CD4-positive, CD25-positive, alpha-beta regulatory T cell (primary cell): ENCODE results near the gene PPP3CB. TPM values are rescaled to one million over a fixed set of nuclear protein-coding genes. Genes with fewer than 3 reads are reported as not detected.

Source experiments
- ATAC-seq, 2 donors: fragments of 150-1000 bp; cut with Tn5 transposase; one replicate each; pipeline ENCODE4 v1.10.0; 2021; ENCODE audit warnings: low read depth in 2 of 2, moderate number of reproducible peaks in 2 of 2, moderate library complexity in 1 of 2
- DNase-seq, 3 donors: peaks; one replicate each; pipeline versions ENCODE4 v3.0.0 to v3.0.0-alpha.2; 2012 to 2022; ENCODE audit warnings: mixed read lengths in 1 of 3
- H3K27ac ChIP-seq: one replicate; pipeline ENCODE4 v1.7.0; 2013; ENCODE audit warnings: mild to moderate bottlenecking, low read length; ENCODE audit not compliant: insufficient read depth, poor library complexity, severe bottlenecking
- H3K27me3 ChIP-seq: one replicate; pipeline ENCODE4 v1.7.0; 2013; ENCODE audit warnings: low read length; ENCODE audit not compliant: control insufficient read depth, insufficient read depth
- H3K36me3 ChIP-seq: one replicate; pipeline ENCODE4 v1.7.0; 2013; ENCODE audit warnings: mild to moderate bottlenecking, low read length, moderate library complexity; ENCODE audit not compliant: control insufficient read depth, insufficient read depth
- H3K4me1 ChIP-seq: 2 replicates; pipeline ENCODE4 v1.7.0; 2013; ENCODE audit warnings: mild to moderate bottlenecking, low read length; ENCODE audit not compliant: insufficient read depth, control insufficient read depth, poor library complexity, severe bottlenecking
- H3K4me3 ChIP-seq: one replicate; pipeline ENCODE4 v1.7.0; 2013; ENCODE audit warnings: low read depth, mild to moderate bottlenecking, low read length, moderate library complexity
- H3K9me3 ChIP-seq, 2 experiments: 1 replicate in 1 of 2; 2 replicates in 1 of 2; pipeline ENCODE4 v1.7.0; 2013; ENCODE audit warnings: low read length in 2 of 2, mild to moderate bottlenecking in 1 of 2, moderate library complexity in 1 of 2; ENCODE audit not compliant: control insufficient read depth in 2 of 2
- H3K27ac Mint-ChIP-seq, 3 donors: one replicate each; pipeline ENCODE4 v1.8.0; 2020 to 2022; ENCODE audit warnings: mild to moderate bottlenecking in 3 of 3, mixed read lengths in 3 of 3, moderate library complexity in 2 of 3
- H3K27me3 Mint-ChIP-seq: one replicate; pipeline ENCODE4 v1.8.0; 2022; ENCODE audit warnings: mild to moderate bottlenecking, mixed read lengths
- H3K36me3 Mint-ChIP-seq: one replicate; pipeline ENCODE4 v1.8.0; 2020; ENCODE audit warnings: mixed read lengths
- H3K4me1 Mint-ChIP-seq, 4 donors: one replicate each; pipeline ENCODE4 v1.8.0; 2020 to 2022; ENCODE audit warnings: mixed read lengths in 4 of 4, mild to moderate bottlenecking in 1 of 4
- H3K4me3 Mint-ChIP-seq, 4 donors: one replicate each; pipeline ENCODE4 v1.8.0; 2020 to 2022; ENCODE audit warnings: mild to moderate bottlenecking in 4 of 4, mixed read lengths in 4 of 4, moderate library complexity in 3 of 4
- H3K9me3 Mint-ChIP-seq, 7 donors: one replicate each; pipeline ENCODE4 v1.8.0; 2020 to 2022; ENCODE audit warnings: mixed read lengths in 7 of 7, mild to moderate bottlenecking in 3 of 7, moderate library complexity in 2 of 7
- polyA plus RNA-seq, 4 donors: library from polyadenylated mRNA; unstranded; fragments of 300-500 nt; fragmentation: Illumina TruSeq; gene quantifications; one replicate each; pipeline ENCODE4 v1.2.3, GENCODE V29; 2021
- total RNA-seq: library from RNA; stranded (reverse); gene quantifications from one replicate; pipeline ENCODE4 v1.2.3, GENCODE V29; 2022

Gene PPP3CB
- total and polyA plus RNA-seq, 5 donors from 2014 or later = 10.8 to 42.4 (median 11.2) TPM

- Mint-ChIP-seq H3K9me3 (no peaks in the 10 kb centered on the region), H3K27me3 (no peaks in the 10 kb centered on the region), H3K27ac (no peak overlapping the region), H3K4me1 (peaks cover 0 to 2% (median 0%) of the 10 kb centered on the region in 4 donors), H3K4me3 (no peak overlapping the region), H3K36me3 (peaks cover 19% of the 10 kb centered on the region)
- no peak for DNase-seq
- no peaks in the 10 kb centered on the region for H3K4me1 ChIP-seq
- H3K27me3 ChIP-seq = no peaks in the 10 kb centered on the region
- H3K9me3 ChIP-seq = no peaks in the 10 kb centered on the region
- no peak overlapping the region for H3K4me3 ChIP-seq
- no peak overlapping the region for H3K27ac ChIP-seq
- no peak for ATAC-seq
- no peaks in the 10 kb centered on the region for H3K36me3 ChIP-seq
These were observed 23.5 kb upstream of the PPP3CB start for GRCh38 chr10:73519336-73519735.

DNA sequence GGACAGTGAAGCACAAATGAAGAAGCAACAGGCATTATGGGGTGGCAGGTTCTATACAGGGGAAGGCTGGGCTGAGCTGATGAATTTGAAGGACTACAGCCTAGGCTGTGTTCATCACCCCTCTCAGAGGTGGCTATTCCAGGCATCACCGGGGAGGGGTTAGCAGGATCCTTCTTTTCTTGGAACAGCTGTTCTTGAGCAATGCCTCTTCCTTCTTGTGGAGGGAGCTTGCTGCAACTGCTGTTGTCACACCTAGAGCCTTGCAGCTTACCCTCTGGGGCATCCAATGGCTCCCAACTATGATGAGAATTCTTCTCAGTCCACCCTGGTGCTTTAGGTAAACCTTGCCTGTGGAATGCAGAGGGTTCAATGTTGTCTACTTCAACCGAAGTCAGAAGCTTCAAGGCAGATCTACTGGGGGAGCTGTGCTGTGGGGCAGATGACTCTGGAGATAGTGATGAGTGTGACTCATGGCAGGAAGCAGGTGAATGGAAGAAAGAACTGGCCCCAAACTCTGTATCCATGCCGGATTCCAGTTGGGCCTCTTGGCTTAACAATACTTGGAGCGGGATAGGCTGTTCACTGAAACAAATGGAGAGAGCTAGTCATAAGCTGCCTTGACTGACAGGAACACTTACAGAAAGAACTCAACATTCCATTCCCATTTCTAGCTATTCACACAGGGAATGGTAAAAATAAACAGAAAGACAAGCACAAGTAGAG, 21.5 kb upstream of the PPP3CB start:
- peaks cover 0 to 2% (median 0%) of the 10 kb centered on the region in 4 donors for H3K4me1 Mint-ChIP-seq
- peaks cover 6% of the 10 kb centered on the region for H3K36me3 Mint-ChIP-seq
- no peaks in the 10 kb centered on the region for H3K4me1 ChIP-seq
- DNase-seq (no peak), ATAC-seq (no peak)
- no peaks in the 10 kb centered on the region for H3K9me3 ChIP-seq
- H3K27ac ChIP-seq = no peak overlapping the region
- H3K27me3 Mint-ChIP-seq = no peaks in the 10 kb centered on the region
- no peak overlapping the region for H3K4me3 Mint-ChIP-seq
- peak overlapping the region in 1 of 3 donors; percentile 53 for H3K27ac Mint-ChIP-seq
- H3K9me3 Mint-ChIP-seq = no peaks in the 10 kb centered on the region
- H3K4me3 ChIP-seq = no peak overlapping the region
- no peaks in the 10 kb centered on the region for H3K27me3 ChIP-seq
- H3K36me3 ChIP-seq = no peaks in the 10 kb centered on the region

DNA sequence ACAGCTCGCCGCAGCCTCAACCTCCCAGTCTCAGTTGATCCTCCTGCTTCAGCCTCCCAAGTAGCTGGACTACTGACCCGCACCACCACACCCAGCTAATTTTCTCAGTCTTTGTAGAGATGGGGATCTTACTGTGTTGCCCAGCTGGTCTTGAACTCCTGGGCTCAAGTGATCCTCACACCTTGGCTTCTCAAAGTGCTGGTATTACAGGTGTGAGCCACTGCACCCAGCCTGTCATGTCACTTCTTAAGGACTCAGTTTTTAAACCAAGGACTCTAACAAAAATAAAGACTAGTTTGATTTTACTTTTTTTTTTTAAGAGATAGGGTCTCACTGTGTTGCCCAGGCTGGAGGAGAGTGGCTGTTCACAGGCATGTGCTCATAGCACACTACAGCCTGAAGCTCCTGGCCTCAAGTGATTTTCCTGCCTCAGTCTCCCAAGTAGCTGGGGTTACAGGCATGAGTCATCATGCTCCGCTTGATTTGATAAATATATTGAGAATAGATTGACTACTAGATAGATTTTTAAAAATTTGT, 16.5 kb upstream of the PPP3CB start:
- no peak for ATAC-seq
- H3K27ac ChIP-seq = no peak overlapping the region
- Mint-ChIP-seq H3K27ac (no peak overlapping the region), H3K4me3 (no peak overlapping the region), H3K4me1 (peaks cover 0 to 2% (median 0%) of the 10 kb centered on the region in 4 donors), H3K27me3 (no peaks in the 10 kb centered on the region), H3K9me3 (no peaks in the 10 kb centered on the region), H3K36me3 (no peaks in the 10 kb centered on the region)
- no peaks in the 10 kb centered on the region for H3K4me1 ChIP-seq
- H3K36me3 ChIP-seq = no peaks in the 10 kb centered on the region
- no peak for DNase-seq
- no peaks in the 10 kb centered on the region for H3K27me3 ChIP-seq
- no peak overlapping the region for H3K4me3 ChIP-seq
- no peaks in the 10 kb centered on the region for H3K9me3 ChIP-seq

GRCh38 chr10:73509695-73510094, 13.9 kb upstream of the PPP3CB start:
- Histone ChIP-seq H3K4me3 (no peak overlapping the region), H3K36me3 (peaks cover 7% of the 10 kb centered on the region), H3K27ac (no peak overlapping the region), H3K9me3 (no peaks in the 10 kb centered on the region), H3K4me1 (no peaks in the 10 kb centered on the region), H3K27me3 (no peaks in the 10 kb centered on the region)
- H3K4me3 Mint-ChIP-seq = no peak overlapping the region
- peaks cover 0 to 7% (median 5%) of the 10 kb centered on the region in 4 donors for H3K4me1 Mint-ChIP-seq
- H3K9me3 Mint-ChIP-seq = no peaks in the 10 kb centered on the region
- peaks cover 12% of the 10 kb centered on the region for H3K36me3 Mint-ChIP-seq
- ATAC-seq = no peak
- no peaks in the 10 kb centered on the region for H3K27me3 Mint-ChIP-seq
- H3K27ac Mint-ChIP-seq = no peak overlapping the region
- no peak for DNase-seq

DNA sequence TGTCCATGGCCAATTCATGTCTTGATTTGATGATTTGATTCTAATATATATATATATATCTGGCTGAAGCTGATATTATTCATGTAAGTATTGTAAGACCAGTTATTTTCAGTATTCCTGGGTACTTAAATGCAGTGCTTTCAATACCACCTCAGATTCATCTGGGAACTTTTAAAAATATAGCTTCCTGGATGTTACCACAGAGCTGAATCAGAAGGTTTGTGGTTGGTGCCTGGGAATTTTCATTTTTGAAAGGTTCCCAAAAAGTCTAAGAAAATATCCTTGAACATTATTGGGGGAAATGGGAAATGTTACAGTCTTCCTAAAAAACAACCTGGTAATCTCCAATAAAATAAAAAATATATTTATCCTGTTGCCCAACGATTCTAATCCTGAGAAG, 10.7 kb upstream of the PPP3CB start:
- Histone ChIP-seq H3K4me3 (no peak overlapping the region), H3K27ac (no peak overlapping the region), H3K27me3 (no peaks in the 10 kb centered on the region), H3K4me1 (peaks cover 8% of the 10 kb centered on the region), H3K36me3 (peaks cover 16% of the 10 kb centered on the region), H3K9me3 (no peaks in the 10 kb centered on the region)
- Mint-ChIP-seq H3K9me3 (peaks cover 0 to 3% (median 0%) of the 10 kb centered on the region in 7 donors), H3K4me3 (no peak overlapping the region), H3K27ac (no peak overlapping the region), H3K36me3 (peaks cover 28% of the 10 kb centered on the region), H3K4me1 (peaks cover 5 to 21% (median 16%) of the 10 kb centered on the region in 4 donors), H3K27me3 (no peaks in the 10 kb centered on the region)
- no peak for ATAC-seq
- DNase-seq = no peak

DNA sequence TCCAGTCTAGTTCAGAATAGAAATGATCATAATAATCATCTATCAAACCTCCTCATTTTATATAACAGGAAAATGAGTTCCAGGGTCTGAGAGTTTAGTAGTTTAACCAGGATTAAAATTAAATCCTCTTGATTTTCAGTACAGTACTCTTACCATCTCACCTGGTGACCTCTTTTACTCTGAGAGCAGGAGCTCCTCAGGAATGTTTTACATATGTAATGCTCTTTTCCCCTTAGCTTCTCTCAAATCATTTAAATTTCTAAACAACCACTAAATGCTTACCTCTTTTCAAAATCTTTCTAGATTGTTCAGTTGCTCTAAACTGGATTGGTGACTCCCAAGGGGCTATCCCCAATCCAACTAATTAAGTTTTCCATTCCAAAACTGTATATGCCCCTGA, 10.2 kb upstream of the PPP3CB start:
- no peak for ATAC-seq
- H3K27ac ChIP-seq = no peak overlapping the region
- H3K27me3 ChIP-seq = no peaks in the 10 kb centered on the region
- no peak overlapping the region for H3K4me3 ChIP-seq
- peaks cover 28% of the 10 kb centered on the region for H3K36me3 Mint-ChIP-seq
- peaks cover 0 to 5% (median 0%) of the 10 kb centered on the region in 7 donors for H3K9me3 Mint-ChIP-seq
- H3K9me3 ChIP-seq = no peaks in the 10 kb centered on the region
- no peak overlapping the region for H3K4me3 Mint-ChIP-seq
- peaks cover 12% of the 10 kb centered on the region for H3K4me1 ChIP-seq
- peaks cover 9 to 26% (median 20%) of the 10 kb centered on the region in 4 donors for H3K4me1 Mint-ChIP-seq
- no peaks in the 10 kb centered on the region for H3K27me3 Mint-ChIP-seq
- peaks cover 16% of the 10 kb centered on the region for H3K36me3 ChIP-seq
- no peak for DNase-seq
- no peak overlapping the region for H3K27ac Mint-ChIP-seq

DNA sequence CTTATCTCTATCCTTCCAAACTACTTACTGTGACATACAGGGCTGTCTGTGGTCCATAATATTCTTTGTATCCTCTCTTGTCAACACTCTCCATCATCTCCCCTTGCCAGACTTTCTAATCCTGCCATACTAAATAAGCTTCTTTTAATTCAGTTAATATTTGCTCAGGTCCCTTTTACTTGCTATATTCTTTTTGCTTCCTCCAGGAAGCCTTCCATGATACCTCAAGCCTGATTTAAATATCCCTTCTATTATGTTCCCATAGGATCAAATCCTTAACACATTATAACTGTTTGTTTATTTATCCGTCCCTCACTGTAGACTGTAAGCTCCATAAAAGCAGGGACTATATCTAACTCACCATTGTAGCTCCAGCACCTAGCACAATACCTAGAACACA, 7.2 kb upstream of the PPP3CB start:
- peak overlapping the region in 1 of 4 donors; percentile 29 for H3K4me3 Mint-ChIP-seq
- no peaks in the 10 kb centered on the region for H3K27me3 Mint-ChIP-seq
- DNase-seq (no peak), ATAC-seq (no peak)
- H3K4me3 ChIP-seq = no peak overlapping the region
- H3K4me1 ChIP-seq = peaks cover 20% of the 10 kb centered on the region
- H3K9me3 Mint-ChIP-seq = peaks cover 0 to 5% (median 0%) of the 10 kb centered on the region in 7 donors
- peaks cover 20 to 30% (median 28%) of the 10 kb centered on the region in 4 donors for H3K4me1 Mint-ChIP-seq
- no peak overlapping the region for H3K27ac ChIP-seq
- H3K36me3 ChIP-seq = peaks cover 16% of the 10 kb centered on the region
- peak overlapping the region; percentile 12 to 50 (median 30) for H3K27ac Mint-ChIP-seq
- H3K9me3 ChIP-seq = no peaks in the 10 kb centered on the region
- H3K36me3 Mint-ChIP-seq = peaks cover 28% of the 10 kb centered on the region
- no peaks in the 10 kb centered on the region for H3K27me3 ChIP-seq

GRCh38 chr10:73501651-73502050, 5.8 kb upstream of the PPP3CB start:
- H3K36me3 ChIP-seq = peaks cover 16% of the 10 kb centered on the region
- DNase-seq (peak in 1 of 3 donors; percentile 23), ATAC-seq (peak; percentile 56 to 72)
- peaks cover 25 to 39% (median 33%) of the 10 kb centered on the region in 4 donors for H3K4me1 Mint-ChIP-seq
- H3K27ac Mint-ChIP-seq = peak overlapping the region; percentile 77 to 78 (median 77)
- H3K36me3 Mint-ChIP-seq = peaks cover 28% of the 10 kb centered on the region
- H3K27me3 Mint-ChIP-seq = no peaks in the 10 kb centered on the region
- no peaks in the 10 kb centered on the region for H3K9me3 ChIP-seq
- H3K27me3 ChIP-seq = no peaks in the 10 kb centered on the region
- peak overlapping the region; percentile 61 for H3K4me3 ChIP-seq
- peaks cover 0 to 5% (median 0%) of the 10 kb centered on the region in 7 donors for H3K9me3 Mint-ChIP-seq
- H3K4me3 Mint-ChIP-seq = peak overlapping the region; percentile 43 to 78 (median 57)
- H3K4me1 ChIP-seq = peaks cover 27% of the 10 kb centered on the region
- peak overlapping the region; percentile 61 for H3K27ac ChIP-seq
